Large intestine (tissue), 3 donors: ENCODE measurements around the gene JAKMIP1. TPM values are rescaled to one million over a fixed set of nuclear protein-coding genes. Genes with fewer than 3 reads are reported as not detected.

ENCODE experiments used
- DNase-seq, 2 donors: peaks; one replicate each; pipeline versions ENCODE4 v3.0.0 to v3.0.0-alpha.2; 2013
- H3K27ac ChIP-seq: one replicate; pipeline ENCODE4 v1.5.1; 2013; ENCODE audit warnings: low read length
- H3K27me3 ChIP-seq: 2 replicates; pipeline ENCODE4 v1.6.1; 2013; ENCODE audit warnings: low read length; ENCODE audit not compliant: control insufficient read depth, insufficient read depth
- H3K36me3 ChIP-seq: 2 replicates; pipeline ENCODE4 v1.6.1; 2013; ENCODE audit warnings: low read length; ENCODE audit not compliant: control insufficient read depth, insufficient read depth
- H3K4me1 ChIP-seq: one replicate; pipeline ENCODE4 v1.6.1; 2013; ENCODE audit warnings: low read length; ENCODE audit not compliant: control insufficient read depth, insufficient read depth
- H3K4me3 ChIP-seq: one replicate; pipeline ENCODE4 v1.5.1; 2013; ENCODE audit warnings: low read length
- H3K9me3 ChIP-seq: one replicate; pipeline ENCODE4 v1.6.1; 2013; ENCODE audit warnings: mild to moderate bottlenecking, low read depth, low read length, moderate library complexity; ENCODE audit not compliant: control insufficient read depth
- WGBS: methylation state at CpG from one replicate; pipeline ENCODE4 v1.1.5; 2013; ENCODE audit warnings: low lambda C conversion rate; ENCODE audit not compliant: insufficient coverage; 5-methylcytosine and 5-hydroxymethylcytosine counted together
- polyA plus RNA-seq: library from polyadenylated mRNA; unstranded; fragments of 120-200 nt; gene quantifications from one replicate; pipeline ENCODE4 v1.2.1, GENCODE V29; 2013

JAKMIP1 gene
- polyA plus RNA-seq, 1 donor = 2.1 TPM

DNA sequence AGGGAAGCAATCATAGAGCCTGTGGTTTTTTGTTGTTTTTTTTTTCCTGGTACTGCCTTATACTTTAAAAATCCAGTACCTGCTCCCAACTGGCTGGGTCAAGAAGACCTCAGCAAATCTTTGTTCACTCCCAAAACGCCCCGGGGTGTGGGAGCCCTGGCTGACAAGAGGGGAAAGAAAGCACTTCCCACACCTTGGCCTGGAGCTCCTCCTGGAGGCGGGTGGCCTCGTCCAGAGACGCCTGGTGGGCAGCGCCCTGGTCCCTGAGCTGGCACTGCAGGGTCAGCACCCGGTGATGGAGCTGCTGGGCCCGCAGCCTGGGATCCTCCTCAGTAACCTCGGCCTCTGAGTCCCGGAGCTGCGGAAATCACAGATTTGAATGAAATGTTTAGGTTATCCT, 220.4 kb downstream of the JAKMIP1 start:
- Histone ChIP-seq H3K4me1 (no peaks in the 10 kb centered on the region), H3K36me3 (no peaks in the 10 kb centered on the region), H3K9me3 (no peaks in the 10 kb centered on the region), H3K4me3 (no peak overlapping the region), H3K27ac (no peak overlapping the region), H3K27me3 (peaks cover 7% of the 10 kb centered on the region)
- no peak for DNase-seq
- no CpG with 5 or more reads among the region's 11 CpGs for WGBS

DNA sequence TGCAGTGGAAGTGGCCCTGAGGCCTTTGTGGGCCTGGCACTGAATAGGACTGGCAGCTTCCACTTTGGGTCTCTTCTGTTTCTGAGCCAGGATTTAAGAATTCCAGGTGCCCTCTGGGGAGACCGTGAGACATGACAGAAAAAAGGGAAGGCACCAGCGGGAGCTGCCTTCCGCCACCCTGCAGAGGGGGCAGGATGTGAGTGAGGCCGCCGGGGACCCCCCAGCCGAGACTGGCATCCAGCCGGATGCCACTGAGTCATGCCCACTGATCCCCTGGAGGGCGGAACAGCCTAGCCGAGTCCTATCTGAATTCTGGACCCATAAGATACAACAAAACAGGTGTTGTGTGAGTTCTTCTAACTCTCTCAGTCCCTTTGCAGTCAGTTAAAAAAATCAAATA, 223.4 kb downstream of the JAKMIP1 start:
- no peaks in the 10 kb centered on the region for H3K9me3 ChIP-seq
- DNase-seq = no peak
- H3K27me3 ChIP-seq = peaks cover 7% of the 10 kb centered on the region
- no peak overlapping the region for H3K27ac ChIP-seq
- WGBS = no CpG with 5 or more reads among the region's 9 CpGs
- H3K4me3 ChIP-seq = no peak overlapping the region
- no peaks in the 10 kb centered on the region for H3K4me1 ChIP-seq
- no peaks in the 10 kb centered on the region for H3K36me3 ChIP-seq

DNA sequence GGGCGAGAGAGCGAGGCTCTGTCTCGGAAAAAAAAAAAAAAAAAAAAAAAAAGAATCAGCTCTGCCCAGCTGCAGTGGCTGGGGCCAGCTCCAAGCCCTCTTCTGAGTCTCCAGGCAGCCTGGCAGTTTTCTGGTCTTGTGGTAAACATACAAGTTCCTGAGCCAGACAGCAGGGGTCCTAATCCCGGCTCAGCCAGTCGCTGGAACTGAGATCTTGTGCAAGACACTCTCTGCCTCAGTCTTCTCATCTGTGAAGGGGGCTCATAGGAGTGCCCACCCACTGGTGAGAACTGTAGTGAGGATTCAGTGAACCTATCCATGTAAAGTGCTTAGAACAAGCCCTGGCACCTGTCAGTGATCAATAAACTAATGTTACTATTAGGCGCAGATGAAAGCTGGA, 223.9 kb downstream of the JAKMIP1 start:
- Histone ChIP-seq H3K4me3 (no peak overlapping the region), H3K36me3 (no peaks in the 10 kb centered on the region), H3K4me1 (no peaks in the 10 kb centered on the region), H3K9me3 (no peaks in the 10 kb centered on the region), H3K27me3 (peaks cover 7% of the 10 kb centered on the region), H3K27ac (no peak overlapping the region)
- no CpG with 5 or more reads among the region's 6 CpGs for WGBS
- no peak for DNase-seq

Other genes starting within 250 kb of the JAKMIP1 start
- gene C4orf50, start 182.1 kb downstream of the JAKMIP1 start, polyA plus RNA-seq = 0.58 TPM
- gene WFS1, start 69.3 kb upstream of the JAKMIP1 start, polyA plus RNA-seq = 32.4 TPM